C4-2B (cell line): Measurements from ENCODE around the gene HDAC4.

Source experiments
- H3K27ac ChIP-seq: fragments of 450-650 bp; 2 replicates; pipeline ENCODE4 v1.5.1; 2017
- ZFX ChIP-seq: fragments of 450-650 bp; IDR thresholded peaks from 2 replicates; pipeline ENCODE4 v1.6.1; 2017
- TF ChIP-seq, protein P1 (sequence below): fragments of 450-650 bp; conservative IDR thresholded peaks from 2 replicates; pipeline ENCODE4 v1.5.1; 2017; ENCODE audit warnings: mild to moderate bottlenecking

Gene HDAC4

DNA sequence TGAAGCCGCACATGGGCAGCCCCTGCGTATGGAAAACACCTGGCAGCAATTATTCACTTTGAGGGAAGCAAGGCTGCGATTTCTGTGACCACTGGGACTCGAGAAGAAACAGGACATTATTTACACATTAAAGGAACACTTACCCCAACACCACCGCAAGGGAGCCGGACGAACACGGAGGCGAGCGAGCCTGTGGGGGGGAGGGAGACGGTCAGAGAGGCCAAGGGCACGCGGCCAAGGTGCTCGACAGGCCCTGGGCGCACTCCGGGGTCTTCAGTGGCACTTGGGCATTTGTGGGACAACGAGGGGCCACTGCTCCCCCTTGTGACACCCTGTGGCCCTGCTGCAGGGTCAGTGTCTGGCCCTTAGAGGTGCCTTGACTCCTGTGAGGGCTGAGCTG lies 306.0 kb downstream of the HDAC4 start:
- H3K27ac ChIP-seq = no peak overlapping the region

DNA sequence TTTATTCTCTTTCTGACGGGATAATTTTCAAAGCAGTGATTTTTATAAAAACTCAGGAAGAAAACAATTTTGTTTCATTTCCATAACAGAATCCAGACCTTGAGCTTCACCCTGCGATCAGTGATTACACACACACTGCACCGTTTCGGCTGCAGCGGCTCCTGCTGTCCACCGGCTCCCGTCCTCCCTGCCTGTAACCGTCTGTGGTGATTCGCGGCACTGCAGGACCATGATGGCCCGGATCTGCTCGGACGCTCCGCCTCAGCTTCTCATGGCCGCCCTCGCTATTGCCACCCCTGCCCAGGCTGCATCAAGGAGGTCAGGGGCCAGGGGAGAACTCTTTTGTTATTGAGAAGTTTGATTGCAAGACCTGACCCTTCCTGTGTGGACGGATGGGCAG lies 306.9 kb downstream of the HDAC4 start:
- TF ChIP-seq, protein P1, sequence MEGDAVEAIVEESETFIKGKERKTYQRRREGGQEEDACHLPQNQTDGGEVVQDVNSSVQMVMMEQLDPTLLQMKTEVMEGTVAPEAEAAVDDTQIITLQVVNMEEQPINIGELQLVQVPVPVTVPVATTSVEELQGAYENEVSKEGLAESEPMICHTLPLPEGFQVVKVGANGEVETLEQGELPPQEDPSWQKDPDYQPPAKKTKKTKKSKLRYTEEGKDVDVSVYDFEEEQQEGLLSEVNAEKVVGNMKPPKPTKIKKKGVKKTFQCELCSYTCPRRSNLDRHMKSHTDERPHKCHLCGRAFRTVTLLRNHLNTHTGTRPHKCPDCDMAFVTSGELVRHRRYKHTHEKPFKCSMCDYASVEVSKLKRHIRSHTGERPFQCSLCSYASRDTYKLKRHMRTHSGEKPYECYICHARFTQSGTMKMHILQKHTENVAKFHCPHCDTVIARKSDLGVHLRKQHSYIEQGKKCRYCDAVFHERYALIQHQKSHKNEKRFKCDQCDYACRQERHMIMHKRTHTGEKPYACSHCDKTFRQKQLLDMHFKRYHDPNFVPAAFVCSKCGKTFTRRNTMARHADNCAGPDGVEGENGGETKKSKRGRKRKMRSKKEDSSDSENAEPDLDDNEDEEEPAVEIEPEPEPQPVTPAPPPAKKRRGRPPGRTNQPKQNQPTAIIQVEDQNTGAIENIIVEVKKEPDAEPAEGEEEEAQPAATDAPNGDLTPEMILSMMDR = no peak
- no peak for TF ChIP-seq ZFX
- no peak overlapping the region for H3K27ac ChIP-seq

More for the DNA sequence above, 306.0 kb downstream of the HDAC4 start:
- TF ChIP-seq, protein P1 = no peak
- TF ChIP-seq ZFX = no peak

DNA sequence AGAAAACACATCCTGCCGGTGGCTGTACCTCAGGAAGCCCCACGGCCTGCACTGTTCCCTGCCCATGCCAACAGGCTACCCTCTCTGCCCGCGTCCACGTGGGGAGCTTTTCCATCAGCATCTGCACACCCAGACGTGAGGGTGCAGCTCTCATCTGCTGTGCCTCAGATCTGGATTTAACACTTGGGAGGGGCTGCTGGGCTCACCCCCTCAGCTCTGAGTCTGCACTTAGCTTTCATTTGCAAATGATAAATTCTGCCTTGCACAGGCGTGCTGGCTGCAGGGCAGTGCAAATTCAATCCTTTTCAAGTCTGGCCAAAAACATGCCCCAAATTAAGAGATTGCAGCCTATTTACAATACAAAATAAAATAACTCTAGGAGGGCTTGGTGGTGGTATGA lies 307.3 kb downstream of the HDAC4 start:
- TF ChIP-seq, protein P1 = no peak
- TF ChIP-seq ZFX = no peak
- no peak overlapping the region for H3K27ac ChIP-seq

DNA sequence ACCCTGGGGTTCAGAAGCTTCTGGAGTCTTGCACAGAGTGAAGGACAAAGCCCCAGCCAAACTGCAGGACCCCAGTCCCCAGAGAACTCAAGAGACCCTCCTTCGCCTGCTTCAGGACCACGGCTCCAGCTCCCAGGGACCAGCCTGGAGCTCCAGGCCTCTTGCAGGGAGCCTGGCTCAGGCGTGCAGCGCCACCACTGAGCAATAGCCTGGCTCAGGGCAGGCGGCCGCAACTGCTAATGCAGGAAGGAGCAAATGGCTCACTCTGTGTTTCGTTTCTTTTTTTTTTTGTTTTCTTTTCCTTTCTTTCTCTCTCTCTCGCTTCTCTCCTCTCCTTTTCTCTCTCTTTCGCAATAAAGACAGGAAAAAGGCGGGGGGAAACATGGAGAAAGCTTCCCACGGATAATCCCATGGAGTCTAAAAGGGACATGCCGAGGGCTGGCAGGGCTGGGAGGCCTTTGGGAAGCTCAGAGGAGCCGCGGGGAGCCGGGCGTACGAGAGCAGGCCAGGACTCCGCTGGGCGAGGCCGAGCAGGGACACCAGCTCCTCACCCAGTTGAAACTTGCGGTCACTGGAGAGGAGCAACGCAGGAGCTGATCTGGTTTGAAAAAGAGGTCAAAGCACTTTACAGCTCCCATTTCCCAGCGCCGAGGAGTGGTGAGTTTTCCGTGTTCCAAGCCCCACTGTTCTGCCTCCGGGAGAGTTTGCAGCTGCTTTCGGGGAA lies 308.1 kb downstream of the HDAC4 start:
- no peak overlapping the region for H3K27ac ChIP-seq
- TF ChIP-seq, protein P1 = no peak
- TF ChIP-seq ZFX = no peak

DNA sequence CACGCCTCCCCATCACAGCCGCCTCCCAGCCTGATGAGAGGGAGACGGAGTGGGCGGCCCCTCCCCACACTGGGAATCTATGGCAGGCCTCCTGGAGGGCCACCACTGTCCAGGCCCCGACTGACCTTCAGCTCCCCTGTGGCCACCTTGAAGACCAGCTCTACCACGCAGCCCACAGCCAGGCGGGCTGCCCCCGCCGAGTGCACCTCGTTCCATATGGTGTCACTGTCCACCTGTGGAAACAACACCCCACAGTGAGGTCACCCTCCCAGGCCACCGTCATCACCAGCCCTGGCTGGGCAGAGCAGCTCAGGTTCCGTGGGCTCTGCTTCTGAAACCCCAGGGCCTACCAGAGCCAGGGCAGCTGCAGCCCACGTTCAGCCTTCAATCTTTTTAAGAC lies 310.9 kb downstream of the HDAC4 start:
- TF ChIP-seq ZFX = no peak
- TF ChIP-seq, protein P1 = no peak
- no peak overlapping the region for H3K27ac ChIP-seq

DNA sequence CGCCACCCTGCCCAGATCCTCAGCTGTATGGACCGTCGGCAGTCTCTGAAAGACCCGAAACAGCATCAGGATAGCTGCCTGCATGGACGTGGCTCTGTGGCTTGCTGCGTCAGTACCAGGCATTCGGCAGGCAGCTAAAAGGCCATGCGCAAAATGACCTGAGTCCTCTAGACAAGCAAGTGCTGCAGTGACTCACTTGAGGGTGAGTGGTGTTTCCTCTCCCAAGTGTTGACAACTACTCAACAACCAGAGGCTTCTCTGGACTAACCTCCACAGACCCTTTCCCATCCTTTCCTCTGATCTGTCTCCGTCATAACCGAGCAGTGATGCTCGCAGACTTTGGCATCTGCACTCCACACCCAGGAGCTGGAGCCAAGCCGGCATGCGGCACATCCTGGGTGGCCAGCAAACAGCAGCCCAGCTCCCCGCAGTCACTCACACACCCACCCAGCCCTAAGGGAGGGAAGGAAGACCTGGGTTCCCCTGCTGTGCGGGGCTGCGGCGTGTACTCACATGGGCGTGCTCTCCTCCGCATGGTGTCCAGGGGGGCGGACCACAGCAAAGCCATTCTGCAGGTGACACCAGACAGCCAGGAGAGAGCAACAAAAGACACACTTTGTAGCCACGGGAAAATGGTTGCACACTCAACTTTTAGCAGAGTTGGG lies 313.6 kb downstream of the HDAC4 start:
- TF ChIP-seq ZFX = no peak
- TF ChIP-seq, protein P1 = no peak

DNA sequence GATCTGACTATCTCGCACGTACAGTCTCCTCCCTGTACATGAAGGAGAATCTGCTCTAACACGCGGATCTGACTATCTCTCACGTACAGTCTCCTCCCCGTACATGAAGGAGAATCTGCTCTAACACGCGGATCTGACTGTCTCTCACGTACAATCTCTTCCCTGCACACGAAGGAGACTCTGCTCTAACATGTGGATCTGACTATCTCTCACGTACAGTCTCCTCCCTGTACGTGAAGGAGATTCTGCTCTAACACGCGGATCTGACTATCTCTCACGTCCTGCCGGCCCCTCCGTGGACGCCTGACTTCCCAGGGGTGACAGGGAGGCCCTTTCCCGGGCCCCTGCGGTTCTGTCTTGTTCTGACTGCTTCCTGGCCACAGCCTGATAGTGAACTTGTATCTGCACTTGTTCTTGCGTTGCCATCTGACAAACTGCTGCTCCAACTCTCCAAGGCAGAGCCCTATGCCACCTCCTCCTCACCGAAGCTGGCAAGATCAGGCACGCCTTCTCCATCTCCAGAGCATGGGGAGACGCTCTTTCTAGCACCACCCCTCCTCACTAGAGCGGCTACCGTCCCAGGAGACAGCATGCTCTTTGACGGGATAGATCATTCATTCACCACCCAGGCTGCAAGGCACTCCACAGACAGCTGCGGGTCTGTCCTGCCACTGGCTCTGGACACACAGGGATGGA lies 314.3 kb downstream of the HDAC4 start:
- TF ChIP-seq, protein P1 = no peak
- TF ChIP-seq ZFX = no peak
- no peak overlapping the region for H3K27ac ChIP-seq

More for the DNA sequence above, 313.6 kb downstream of the HDAC4 start:
- H3K27ac ChIP-seq = no peak overlapping the region
